Stimulated activated naive CD8-positive, alpha-beta T cell treated with anti-CD3 and anti-CD28 coated beads, Interleukin-15, amount 100 ng/mL, for 72 hours (primary cell): ENCODE measurements around the gene PRDX5.
"Not testable (repeated sequence)": the region's sequence is repeated elsewhere in the genome, so short reads cannot be mapped to it uniquely, and the experiment has no call there.

Experiments used
- ATAC-seq: fragments of 150-1000 bp; cut with Tn5 transposase; 2 replicates; pipeline ENCODE4 v1.10.0; 2021; ENCODE audit warnings: mild to moderate bottlenecking, moderate library complexity
- DNase-seq, 2 donors: peaks; one replicate each; pipeline ENCODE4 v3.0.0; 2021 to 2022
- H3K27ac Mint-ChIP-seq, 2 donors: one replicate each; pipeline ENCODE4 v1.8.0; 2022; ENCODE audit warnings: mild to moderate bottlenecking in 2 of 2, mixed read lengths in 2 of 2, moderate library complexity in 2 of 2
- H3K27me3 Mint-ChIP-seq: one replicate; pipeline ENCODE4 v1.8.0; 2022; ENCODE audit warnings: mixed read lengths
- H3K4me1 Mint-ChIP-seq: one replicate; pipeline ENCODE4 v1.8.0; 2022; ENCODE audit warnings: mild to moderate bottlenecking, mixed read lengths
- H3K4me3 Mint-ChIP-seq, 2 donors: one replicate each; pipeline ENCODE4 v1.8.0; 2022; ENCODE audit warnings: mild to moderate bottlenecking in 2 of 2, mixed read lengths in 2 of 2, moderate library complexity in 1 of 2
- H3K9me3 Mint-ChIP-seq, 2 donors: one replicate each; pipeline ENCODE4 v1.8.0; 2022; ENCODE audit warnings: mixed read lengths in 2 of 2

The PRDX5 gene

GRCh38 chr11:64297699-64298358, 20.1 kb upstream of the PRDX5 start:
- Mint-ChIP-seq H3K9me3 (no peaks in the 10 kb centered on the region), H3K27me3 (peaks cover 100% of the 10 kb centered on the region), H3K4me3 (no peak overlapping the region), H3K27ac (no peak overlapping the region), H3K4me1 (peaks cover 41% of the 10 kb centered on the region)
- ATAC-seq (no peak), DNase-seq (no peak)

- DNase-seq (no peak), ATAC-seq (no peak)
- Mint-ChIP-seq H3K4me3 (peak overlapping the region; percentile 61 to 87), H3K27me3 (peaks cover 90% of the 10 kb centered on the region), H3K9me3 (no peaks in the 10 kb centered on the region), H3K4me1 (peaks cover 46% of the 10 kb centered on the region), H3K27ac (peak overlapping the region in 1 of 2 donors; percentile 23)
Measured at GRCh38 chr11:64298966-64299846, 18.7 kb upstream of the PRDX5 start.

GRCh38 chr11:64299847-64300648, 17.9 kb upstream of the PRDX5 start, which contains the start of gene CATSPERZ:
CATSPERZ (plus strand) TSS chr11:64300358; CDS start chr11:64300411, 53 bp downstream.
- Mint-ChIP-seq H3K27me3 (peaks cover 82% of the 10 kb centered on the region), H3K4me3 (peak within 1 kb of the TSS; percentile 78 to 87), H3K9me3 (no peaks in the 10 kb centered on the region), H3K27ac (peak within 1 kb of the TSS in 1 of 2 donors; percentile 23), H3K4me1 (peaks cover 49% of the 10 kb centered on the region)
- DNase-seq (no peak), ATAC-seq (no peak)

GRCh38 chr11:64303109-64304031, 14.6 kb upstream of the PRDX5 start:
- DNase-seq (no peak), ATAC-seq (no peak)
- Mint-ChIP-seq H3K27me3 (peaks cover 49% of the 10 kb centered on the region), H3K27ac (no peak overlapping the region), H3K9me3 (no peaks in the 10 kb centered on the region), H3K4me1 (peaks cover 58% of the 10 kb centered on the region), H3K4me3 (peak overlapping the region in 1 of 2 donors; percentile 95)

GRCh38 chr11:64304032-64304315, 13.9 kb upstream of the PRDX5 start:
- peak overlapping the region in 1 of 2 donors; percentile 98 for H3K27ac Mint-ChIP-seq

GRCh38 chr11:64304316-64305072, 13.4 kb upstream of the PRDX5 start:
- H3K4me1 Mint-ChIP-seq: peaks cover 57% of the 10 kb centered on the region
- peaks cover 37% of the 10 kb centered on the region for H3K27me3 Mint-ChIP-seq
- peak overlapping the region; percentile 97 to 98 for H3K27ac Mint-ChIP-seq
- peak overlapping the region; percentile 94 to 95 for H3K4me3 Mint-ChIP-seq
- no peaks in the 10 kb centered on the region for H3K9me3 Mint-ChIP-seq
- ATAC-seq (peak; percentile 68), DNase-seq (peak; percentile 95)

More at GRCh38 chr11:64304032-64304315, 13.9 kb upstream of the PRDX5 start:
- Mint-ChIP-seq H3K4me3 (peak overlapping the region; percentile 94 to 95), H3K27me3 (peaks cover 43% of the 10 kb centered on the region), H3K4me1 (peaks cover 57% of the 10 kb centered on the region), H3K9me3 (no peaks in the 10 kb centered on the region)
- DNase-seq (no peak), ATAC-seq (no peak)

GRCh38 chr11:64305075-64305690, 12.7 kb upstream of the PRDX5 start, which contains the start of gene ESRRA:
ESRRA (plus strand) TSS chr11:64305524; CDS start chr11:64307180, 1,656 bp downstream.
- DNase-seq (peak; percentile 99 to 100), ATAC-seq (peak; percentile 78)
- H3K27me3 Mint-ChIP-seq: peaks cover 30% of the 10 kb centered on the region
- H3K4me1 Mint-ChIP-seq: peaks cover 50% of the 10 kb centered on the region
- no peaks in the 10 kb centered on the region for H3K9me3 Mint-ChIP-seq
- peak within 1 kb of the TSS; percentile 96 to 99 for H3K4me3 Mint-ChIP-seq
- H3K27ac Mint-ChIP-seq: peak within 1 kb of the TSS; percentile 97 to 98

- DNase-seq (peak; percentile 64 to 81), ATAC-seq (peak; percentile 41)
- H3K27me3 Mint-ChIP-seq: peaks cover 23% of the 10 kb centered on the region
- H3K4me3 Mint-ChIP-seq: peak overlapping the region; percentile 96 to 99
- H3K4me1 Mint-ChIP-seq: peaks cover 46% of the 10 kb centered on the region
- peak overlapping the region; percentile 86 to 98 for H3K27ac Mint-ChIP-seq
- H3K9me3 Mint-ChIP-seq: no peaks in the 10 kb centered on the region
Measured at GRCh38 chr11:64305691-64306562, 12.0 kb upstream of the PRDX5 start.

- Mint-ChIP-seq H3K27me3 (peaks cover 17% of the 10 kb centered on the region), H3K9me3 (no peaks in the 10 kb centered on the region), H3K4me3 (peak overlapping the region; percentile 96 to 99), H3K27ac (peak overlapping the region; percentile 86 to 98), H3K4me1 (peaks cover 47% of the 10 kb centered on the region)
- ATAC-seq: no peak
- DNase-seq: no peak
Measured at GRCh38 chr11:64306563-64306875, 11.4 kb upstream of the PRDX5 start.

GRCh38 chr11:64306876-64307622, 10.9 kb upstream of the PRDX5 start:
- Mint-ChIP-seq H3K4me3 (peak overlapping the region; percentile 96 to 99), H3K27ac (peak overlapping the region in 1 of 2 donors; percentile 12), H3K27me3 (peaks cover 12% of the 10 kb centered on the region), H3K4me1 (peaks cover 48% of the 10 kb centered on the region), H3K9me3 (no peaks in the 10 kb centered on the region)
- ATAC-seq (no peak), DNase-seq (no peak)

GRCh38 chr11:64307795-64308194, 10.1 kb upstream of the PRDX5 start:
- DNase-seq, H3K9me3 Mint-ChIP-seq, H3K27me3 Mint-ChIP-seq, ATAC-seq: not testable (repeated sequence)
- Mint-ChIP-seq H3K27ac (peak overlapping the region in 1 of 2 donors; percentile 41), H3K4me1 (peaks cover 55% of the 10 kb centered on the region), H3K4me3 (peak overlapping the region; percentile 30 to 96)

GRCh38 chr11:64312947-64313346, 5.0 kb upstream of the PRDX5 start:
- Mint-ChIP-seq H3K9me3 (no peaks in the 10 kb centered on the region), H3K4me3 (no peak overlapping the region)
- DNase-seq: no peak

More at GRCh38 chr11:64312947-64313346, 5.0 kb upstream of the PRDX5 start:
- no peak for ATAC-seq
- Mint-ChIP-seq H3K27ac (peak overlapping the region; percentile 24 to 88), H3K4me1 (peaks cover 62% of the 10 kb centered on the region), H3K27me3 (no peaks in the 10 kb centered on the region)
